Heart left ventricle (tissue), 13 donors: ENCODE data around the gene URAD.

Experiments
- POLR2A ChIP-seq, 2 donors: fragments of 450-650 bp; IDR thresholded peaks; one replicate each; pipeline ENCODE4 v1.6.1; 2017; ENCODE audit warnings: antibody characterized with exemption in 2 of 2, mild to moderate bottlenecking in 2 of 2, moderate library complexity in 2 of 2
- TF ChIP-seq, protein P1 (sequence below), 12 donors: fragments of 200-600 bp; sonication (generic) in 4 of 12; IDR thresholded peaks; one replicate each; pipeline versions ENCODE4 v1.5.0 to v1.8.0; 2018 to 2022; ENCODE audit warnings: antibody characterized with exemption in 12 of 12, mild to moderate bottlenecking in 5 of 12
- donor health status: ischemic (EF 13 %, LVEDD 7.1; RV severe dilation, severe dysfunction).
- donor health status: DM: no; HTN: yes; CAD: no.
- donor health status: DM: no; HTN: no; CAD: no.
- donor health status: ischemic (EF 25% LVEDD 6.9; RV normal size, moderate dysfunction).
- donor health status: ischemic (EF 25% LVEDD 5.7; RV mildly dilated, moderate dysfunction).
- donor health status: ischemic (EF 35%, LVEDD 5.7; RV mildly dilated, moderate dysfunction).
- donor health status: nonischemic (EF 11% LVEDD 7.7; RV severe dilation, severe dysfunction).
- donor health status: DM: yes; HTN: yes; CAD: no.
- donor health status: PGD.
- donor health status: ischemic (EF 29% LVEDD 5.4; RV normal size, mild dysfunction).
- donor health status: nonischemic (EF 23%, LVEDD 6.1; RV moderate dilation, normal function).

DNA sequence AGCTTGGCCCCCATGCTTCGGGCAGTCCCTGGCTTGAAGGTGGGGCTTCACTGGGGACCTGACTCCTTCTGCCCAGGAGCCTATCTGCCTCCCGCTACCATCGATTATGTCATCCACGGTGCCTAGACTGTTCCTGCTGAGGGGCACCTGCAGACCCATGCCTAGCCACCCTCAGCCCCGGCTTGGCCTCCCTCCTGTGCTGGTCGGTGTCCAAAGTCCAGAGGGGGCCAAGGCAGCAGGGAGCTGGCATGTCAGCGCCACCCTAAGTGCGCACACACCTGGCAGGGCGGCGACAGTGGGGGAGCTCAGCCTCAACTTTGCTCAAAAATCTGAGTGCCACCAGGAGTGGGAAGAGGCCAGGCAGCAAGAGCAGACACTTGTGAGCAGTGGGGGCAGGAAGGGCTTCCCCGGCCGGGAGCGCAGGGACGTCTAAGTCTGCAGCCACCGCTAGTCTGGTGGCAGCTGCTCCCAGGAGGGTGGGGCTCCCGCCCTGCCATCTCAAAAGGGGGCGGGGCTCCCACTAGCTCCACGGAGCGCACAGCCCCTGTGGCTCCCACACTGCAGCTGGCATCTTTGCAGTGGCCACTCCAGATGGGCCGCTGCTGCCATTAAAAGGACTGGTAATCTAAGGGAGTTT lies 13.5 kb upstream of the URAD start:
- TF ChIP-seq, protein P1, sequence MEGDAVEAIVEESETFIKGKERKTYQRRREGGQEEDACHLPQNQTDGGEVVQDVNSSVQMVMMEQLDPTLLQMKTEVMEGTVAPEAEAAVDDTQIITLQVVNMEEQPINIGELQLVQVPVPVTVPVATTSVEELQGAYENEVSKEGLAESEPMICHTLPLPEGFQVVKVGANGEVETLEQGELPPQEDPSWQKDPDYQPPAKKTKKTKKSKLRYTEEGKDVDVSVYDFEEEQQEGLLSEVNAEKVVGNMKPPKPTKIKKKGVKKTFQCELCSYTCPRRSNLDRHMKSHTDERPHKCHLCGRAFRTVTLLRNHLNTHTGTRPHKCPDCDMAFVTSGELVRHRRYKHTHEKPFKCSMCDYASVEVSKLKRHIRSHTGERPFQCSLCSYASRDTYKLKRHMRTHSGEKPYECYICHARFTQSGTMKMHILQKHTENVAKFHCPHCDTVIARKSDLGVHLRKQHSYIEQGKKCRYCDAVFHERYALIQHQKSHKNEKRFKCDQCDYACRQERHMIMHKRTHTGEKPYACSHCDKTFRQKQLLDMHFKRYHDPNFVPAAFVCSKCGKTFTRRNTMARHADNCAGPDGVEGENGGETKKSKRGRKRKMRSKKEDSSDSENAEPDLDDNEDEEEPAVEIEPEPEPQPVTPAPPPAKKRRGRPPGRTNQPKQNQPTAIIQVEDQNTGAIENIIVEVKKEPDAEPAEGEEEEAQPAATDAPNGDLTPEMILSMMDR (IDR thresholded peaks at IDR 0.05): no peak
- no peak for TF ChIP-seq POLR2A (IDR thresholded peaks at IDR 0.05)
